GM21381 (cell line): ENCODE measurements around the gene OR10G8.
"Not testable (repeated sequence)": the region's sequence is repeated elsewhere in the genome, so short reads cannot be mapped to it uniquely, and the experiment has no call there.

Experiments
- ATAC-seq: cut with Tn5 transposase; IDR thresholded peaks from one replicate; pipeline ENCODE4 v1.9.1; 2021; ENCODE audit warnings: mild to moderate bottlenecking, moderate library complexity; ENCODE audit not compliant: unreplicated experiment

The OR10G8 gene

DNA sequence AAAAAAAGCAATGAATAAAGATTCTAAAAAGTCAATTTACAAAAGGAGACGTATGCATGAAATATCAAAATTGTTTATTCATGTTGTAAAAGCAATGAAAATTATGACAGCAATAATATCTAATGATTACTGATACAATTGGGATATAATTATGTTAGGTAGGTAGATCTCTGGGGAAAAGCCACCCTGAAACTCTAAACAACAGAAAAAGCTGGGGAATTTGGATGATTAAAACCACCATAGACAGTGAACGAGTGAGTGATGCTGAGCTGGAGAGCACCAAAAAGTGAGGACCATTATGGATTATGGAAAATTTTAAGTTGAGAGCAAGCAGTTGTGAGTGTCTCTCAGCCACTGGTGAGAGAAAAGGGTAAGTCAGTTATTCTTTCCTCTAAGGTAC, at the start of gene OR10G8:
TSS of gene OR10G8 (plus strand) at position 301 of the 400 bp plus-strand sequence. CDS start 2,825 bp downstream, outside the sequence.
- ATAC-seq = no peak

GRCh38 chr11:123977731-123978347, 48.8 kb upstream of the OR10G8 start, which contains the start of gene OR10S1:
Gene OR10S1, minus strand, starts transcription at chr11:123977781. Its CDS starts 117 bp downstream, at chr11:123977664.
- ATAC-seq = no peak

DNA sequence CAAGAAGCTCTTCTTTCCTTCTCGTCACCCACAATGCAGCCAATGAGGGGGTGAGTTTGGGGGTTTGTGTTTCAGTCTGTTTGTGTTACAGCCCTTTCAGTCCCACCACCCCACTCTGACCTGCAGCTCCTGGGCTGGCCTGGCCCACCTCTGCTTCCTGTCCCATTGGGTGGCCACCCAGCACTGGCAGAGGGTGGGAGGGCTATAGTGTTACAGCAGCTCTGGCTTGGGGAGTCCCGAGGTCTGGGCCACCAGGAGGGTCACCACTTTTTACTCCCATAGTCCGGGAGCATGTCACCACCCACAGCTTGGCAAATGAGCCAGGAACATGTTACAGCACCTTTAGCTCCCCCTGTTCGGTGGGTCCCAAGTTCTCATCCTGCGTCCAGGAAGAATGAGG, 47.3 kb upstream of the OR10G8 start:
- no peak for ATAC-seq

GRCh38 chr11:123995119-123995518, 31.5 kb upstream of the OR10G8 start, which contains the start of gene OR10G6:
Gene OR10G6, minus strand, starts transcription at chr11:123995161. Its CDS starts 0 bp downstream, at chr11:123995161.
- no peak for ATAC-seq

DNA sequence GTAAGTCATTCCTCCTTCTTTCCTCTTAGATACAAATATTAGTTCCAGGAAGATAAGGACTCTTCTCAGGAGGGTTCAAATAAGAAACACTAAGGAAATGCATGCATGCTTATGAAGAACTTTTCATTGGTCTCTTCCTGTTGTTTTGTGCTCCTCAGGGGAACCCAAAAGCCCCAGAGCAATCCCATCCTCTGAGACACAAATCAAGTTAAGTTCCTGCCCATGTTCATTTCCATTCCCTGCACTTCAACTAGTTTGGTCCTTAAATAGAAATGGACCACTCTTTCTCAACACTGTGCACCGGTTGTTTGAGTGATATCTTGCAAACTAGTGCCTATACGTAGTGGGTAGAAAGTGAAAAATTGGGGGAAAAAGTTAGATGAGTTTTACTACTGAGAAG, 13.9 kb upstream of the OR10G8 start, which contains the start of gene OR10G4:
TSS of gene OR10G4 (plus strand) at position 301 of the 400 bp plus-strand sequence. CDS start 2,578 bp downstream, outside the sequence.
- ATAC-seq = no peak

GRCh38 chr11:124015837-124016236, 10.8 kb upstream of the OR10G8 start:
- ATAC-seq = not testable (repeated sequence)

DNA sequence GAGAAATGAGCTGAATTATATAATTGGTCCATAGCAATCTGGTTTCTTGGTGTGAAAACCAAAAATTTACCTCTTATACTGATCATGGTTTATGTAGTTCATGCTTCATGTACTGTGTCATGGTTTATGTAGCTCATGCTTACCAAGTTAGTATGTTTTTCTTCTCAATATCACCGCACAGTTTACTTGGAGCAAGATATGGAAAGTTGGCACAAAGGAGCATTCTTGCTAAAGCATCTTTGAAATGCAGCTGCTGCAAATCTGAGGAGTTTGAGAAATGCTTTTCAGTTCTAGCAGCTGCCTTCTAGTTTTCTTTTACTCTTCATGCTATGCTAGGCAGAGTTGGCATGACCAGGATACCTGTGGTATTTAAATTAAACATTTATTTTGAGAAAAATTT, 10.1 kb downstream of the OR10G8 start:
- ATAC-seq = no peak

DNA sequence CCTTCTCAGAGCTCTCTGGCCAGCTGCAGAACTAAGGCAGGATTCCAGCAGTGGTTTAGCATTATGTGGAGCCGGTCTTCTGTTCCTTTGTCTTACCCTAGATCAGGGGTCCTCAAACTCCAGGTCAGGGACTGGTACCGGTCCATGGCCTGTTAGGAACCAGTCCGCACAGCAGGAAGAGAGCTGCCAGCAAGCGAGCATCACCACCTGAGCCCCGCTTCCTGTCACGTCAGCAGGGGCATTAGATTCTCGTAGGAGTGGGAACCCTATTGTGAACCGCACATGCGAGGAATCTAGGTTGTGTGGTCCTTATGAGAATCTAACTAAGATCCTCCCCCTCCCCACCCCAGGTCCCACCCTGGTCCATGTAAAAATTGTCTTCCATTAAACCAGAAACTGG, 13.0 kb downstream of the OR10G8 start:
- ATAC-seq = no peak

- no peak for ATAC-seq
These were observed 14.7 kb downstream of the OR10G8 start, which contains the start of gene OR10G7 for GRCh38 chr11:124041254-124041653. Gene OR10G7, minus strand, starts transcription at chr11:124041325. Its CDS starts 2,324 bp downstream, at chr11:124039001.

DNA sequence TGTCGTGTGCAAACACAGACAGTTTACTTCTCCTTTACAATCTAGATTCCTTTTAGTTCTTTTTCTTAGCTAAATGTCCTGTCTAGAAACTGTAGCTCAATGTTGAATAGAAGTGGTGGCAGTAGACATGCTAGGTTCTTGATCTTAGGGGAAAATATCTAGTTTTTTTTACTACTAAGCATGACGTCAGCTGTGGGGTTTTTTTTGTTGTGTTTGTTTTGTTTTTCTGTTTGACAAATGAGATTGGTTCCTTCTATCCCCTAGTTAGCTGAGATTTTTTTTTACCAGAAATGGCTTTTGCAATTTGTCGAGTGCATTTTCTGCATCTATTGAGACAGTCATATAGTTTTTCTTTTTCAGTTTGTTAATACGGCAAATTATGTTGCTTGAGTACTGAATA, 16.8 kb downstream of the OR10G8 start:
- ATAC-seq = no peak

- ATAC-seq = no peak
These were observed 24.1 kb downstream of the OR10G8 start for GRCh38 chr11:124050748-124051147.

- no peak for ATAC-seq
These were observed 26.4 kb downstream of the OR10G8 start for GRCh38 chr11:124052966-124053365.

- ATAC-seq = no peak
These were observed 42.1 kb downstream of the OR10G8 start for GRCh38 chr11:124068601-124069110.

DNA sequence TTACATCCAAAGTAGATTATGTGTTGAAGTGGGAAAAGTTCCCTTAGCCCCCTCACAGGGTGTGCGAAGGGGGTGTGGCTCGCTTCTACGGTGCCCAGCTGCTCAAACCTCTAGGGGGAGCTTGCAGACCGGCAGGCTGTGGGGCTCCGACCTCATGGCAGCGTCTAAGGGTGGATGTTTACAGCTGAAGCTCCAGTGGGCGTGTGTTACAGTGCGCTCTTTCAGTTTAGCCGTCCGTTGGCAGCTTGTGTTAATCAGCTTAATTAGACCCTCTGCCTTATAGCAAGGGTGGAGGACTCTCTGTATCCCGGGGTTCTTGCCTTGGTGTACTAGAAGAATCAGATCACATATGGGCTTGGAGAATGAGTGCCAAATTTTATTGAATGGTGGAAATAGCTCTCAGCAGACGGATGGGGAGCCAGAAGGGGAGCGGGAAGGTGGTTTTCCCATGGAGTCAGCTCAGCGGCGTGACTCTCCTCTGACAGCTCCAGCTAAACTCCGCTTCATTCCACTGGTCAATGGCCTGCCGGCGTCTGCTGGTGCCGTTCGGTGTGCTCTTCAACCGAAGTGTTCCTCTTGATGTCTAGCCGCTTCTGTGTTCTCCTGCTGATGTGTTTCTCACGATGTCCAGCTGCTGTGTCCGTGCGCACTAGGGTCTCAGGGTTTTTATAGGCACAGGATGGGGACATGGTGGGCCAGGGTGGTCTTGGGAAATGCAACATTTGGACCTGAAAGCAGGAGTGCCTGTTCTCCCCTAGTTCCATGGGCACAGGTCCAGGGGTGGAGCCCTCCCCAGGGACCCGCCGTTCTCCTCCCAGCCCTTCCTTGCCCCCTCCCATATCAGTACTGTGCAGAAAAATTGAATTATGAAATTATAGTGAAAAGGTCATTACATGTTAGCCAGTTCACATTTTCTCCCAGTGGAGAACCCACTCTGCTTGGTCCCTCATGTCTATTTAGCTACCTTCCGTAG, 43.1 kb downstream of the OR10G8 start:
- ATAC-seq = peak; percentile 61

- peak; percentile 86 for ATAC-seq
These were observed 44.5 kb downstream of the OR10G8 start for GRCh38 chr11:124070915-124071622.

DNA sequence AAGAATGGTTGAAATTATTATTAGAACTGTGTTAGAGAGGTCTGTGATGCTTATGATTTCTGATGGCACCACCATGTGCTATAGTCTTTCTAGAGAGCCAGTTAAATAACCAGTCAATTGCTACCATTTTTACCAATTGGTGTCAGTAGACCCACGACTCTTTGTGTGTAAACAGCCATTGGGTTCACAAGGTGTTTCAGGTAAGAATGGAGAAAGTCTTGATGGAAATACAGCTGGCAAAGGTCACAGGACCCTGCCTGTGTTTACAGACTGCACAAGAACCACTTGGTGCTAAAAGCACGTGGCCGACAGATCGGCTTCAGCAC, 45.0 kb downstream of the OR10G8 start:
- ATAC-seq = no peak

- no peak for ATAC-seq
These were observed 45.5 kb downstream of the OR10G8 start for GRCh38 chr11:124072147-124072546.

DNA sequence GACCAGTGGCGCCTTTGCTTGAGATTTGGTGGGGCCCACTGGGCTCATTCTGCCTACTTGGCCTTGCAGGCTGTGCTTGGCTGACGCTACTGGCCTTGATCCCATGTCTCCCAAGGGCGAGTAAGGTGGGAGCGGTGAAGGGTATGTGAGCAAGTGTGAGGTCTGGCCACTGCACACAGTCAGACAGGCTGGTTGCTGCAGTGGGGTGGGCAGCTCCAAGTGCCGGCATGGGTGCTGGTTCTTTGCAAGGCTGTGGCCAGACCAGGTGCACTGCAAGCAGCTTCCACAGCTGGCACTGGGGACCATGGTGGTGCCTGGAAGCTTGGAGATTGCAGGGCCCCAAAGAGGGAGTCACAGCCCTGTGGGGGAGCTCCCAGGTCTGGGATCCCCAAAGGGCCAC, 48.0 kb downstream of the OR10G8 start:
- ATAC-seq = no peak

- ATAC-seq = no peak
These were observed 48.9 kb downstream of the OR10G8 start for GRCh38 chr11:124075492-124075840.

DNA sequence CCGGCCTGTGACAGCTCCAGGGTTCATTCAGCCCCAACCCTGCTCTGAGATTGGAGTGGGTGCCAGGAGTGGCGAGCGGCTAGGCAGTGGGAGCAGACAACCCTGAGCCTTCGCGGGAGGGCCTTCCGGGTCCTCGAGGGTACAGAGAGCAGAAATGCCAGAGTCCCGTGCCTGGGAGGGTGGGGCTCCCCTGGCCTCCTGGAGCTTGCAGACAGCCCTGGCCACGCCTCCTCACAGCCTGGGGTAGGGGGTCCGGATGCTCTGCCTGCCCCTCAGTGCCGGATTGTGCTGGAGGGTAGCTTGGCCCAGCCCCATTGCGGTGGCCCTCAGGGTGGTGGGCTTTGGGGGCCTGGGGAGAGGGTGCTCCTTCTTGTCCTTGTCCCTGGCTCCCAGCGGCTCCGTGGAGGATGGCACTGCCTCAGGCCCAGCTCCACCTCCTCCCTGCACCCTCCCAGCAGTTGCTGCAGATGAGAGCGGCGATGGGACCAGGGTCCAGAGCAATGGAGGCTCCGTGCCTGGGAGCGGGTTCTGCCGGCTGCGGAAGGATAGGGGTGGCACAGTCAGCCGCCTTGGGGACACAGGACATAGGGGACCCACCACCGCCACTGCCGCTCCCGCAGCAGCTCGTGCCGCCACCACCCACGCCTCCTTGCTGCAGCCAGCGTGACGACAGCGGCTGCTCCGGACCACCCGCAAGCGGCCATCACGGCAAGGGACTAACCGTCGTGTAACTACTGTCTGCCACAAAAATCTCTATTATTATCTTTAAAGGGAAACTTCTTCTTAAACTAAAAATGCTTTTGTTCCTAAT, 49.4 kb downstream of the OR10G8 start:
- ATAC-seq = peak; percentile 67
